ELR (cell line): ENCODE results near the gene MYH1.
"Not testable (repeated sequence)": the region's sequence is repeated elsewhere in the genome, so short reads cannot be mapped to it uniquely, and the experiment has no call there.

Experiments used
- DNase-seq: peaks from one replicate; pipeline ENCODE4 v3.0.0-alpha.2; 2015; ENCODE audit warnings: low read depth

MYH1 gene

DNA sequence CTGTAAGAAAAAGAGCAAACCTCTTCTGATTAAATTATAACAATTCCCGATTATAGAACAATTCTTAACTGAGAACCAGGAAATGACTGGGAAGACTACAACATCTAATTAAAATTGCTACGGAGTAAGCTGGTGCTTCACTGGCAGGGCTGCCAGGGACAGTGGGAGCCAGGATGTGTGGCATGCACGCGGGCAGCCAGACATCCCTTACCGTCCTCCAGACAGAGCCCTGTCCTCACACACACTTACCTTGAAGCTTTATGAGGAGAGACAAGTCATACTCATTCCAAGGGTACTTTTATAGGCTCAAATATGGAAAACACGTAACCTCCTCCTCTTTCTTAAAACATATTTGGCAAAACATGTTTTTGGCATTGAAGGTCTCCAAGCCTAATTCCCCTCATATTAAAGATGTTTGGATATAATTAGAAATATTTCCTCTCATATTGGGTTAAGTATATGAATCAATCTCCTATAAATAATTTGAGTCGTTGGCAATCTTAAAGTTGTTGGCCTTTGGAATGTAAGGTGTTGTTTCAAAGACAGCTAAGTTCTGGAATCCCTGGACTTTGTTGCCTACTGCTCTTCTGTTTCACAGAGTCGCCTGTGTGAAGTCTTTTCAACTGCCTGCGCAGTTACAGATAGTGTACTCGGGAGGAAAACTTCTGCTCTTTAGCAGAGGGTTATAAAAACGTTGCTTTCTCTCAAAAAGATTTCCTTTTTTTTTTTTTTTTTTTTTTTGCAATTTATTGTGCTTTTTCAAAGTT is at the start of gene MYH1:
Gene MYH1 (minus strand): TSS at position 272 of the 767 bp plus-strand sequence. CDS start 1,900 bp downstream, outside the sequence.
- no peak for DNase-seq

DNA sequence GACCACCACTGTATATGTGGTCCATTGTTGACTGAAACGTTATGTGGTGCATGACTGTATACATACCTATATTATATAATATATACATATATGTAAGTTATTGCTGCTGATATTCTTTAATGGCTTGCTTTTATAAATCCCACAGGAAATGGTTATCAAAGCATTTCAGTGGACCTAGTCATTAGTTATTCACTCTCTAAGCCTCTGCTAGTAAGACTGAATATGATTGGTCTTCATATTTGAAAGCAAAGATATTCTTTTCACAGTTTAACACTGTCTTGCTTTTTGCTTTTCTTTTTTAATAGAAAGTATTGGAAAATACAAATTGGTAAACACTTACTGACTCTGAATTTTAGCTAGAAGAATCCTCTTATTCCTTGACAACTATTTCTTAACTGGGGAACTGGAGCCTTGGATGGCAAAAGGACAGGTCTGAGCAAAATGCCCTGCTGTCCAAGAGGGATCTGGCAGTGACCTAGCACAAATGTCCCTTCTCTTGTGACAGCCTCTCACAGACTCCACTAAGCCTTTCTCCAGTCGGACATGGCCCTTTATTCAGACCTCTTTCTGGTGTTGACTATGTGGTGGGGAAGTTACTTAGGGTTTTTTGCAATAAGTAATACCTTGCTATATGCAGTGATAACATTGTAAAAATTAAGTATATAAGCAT is 45.8 kb upstream of the MYH1 start:
- no peak for DNase-seq

DNA sequence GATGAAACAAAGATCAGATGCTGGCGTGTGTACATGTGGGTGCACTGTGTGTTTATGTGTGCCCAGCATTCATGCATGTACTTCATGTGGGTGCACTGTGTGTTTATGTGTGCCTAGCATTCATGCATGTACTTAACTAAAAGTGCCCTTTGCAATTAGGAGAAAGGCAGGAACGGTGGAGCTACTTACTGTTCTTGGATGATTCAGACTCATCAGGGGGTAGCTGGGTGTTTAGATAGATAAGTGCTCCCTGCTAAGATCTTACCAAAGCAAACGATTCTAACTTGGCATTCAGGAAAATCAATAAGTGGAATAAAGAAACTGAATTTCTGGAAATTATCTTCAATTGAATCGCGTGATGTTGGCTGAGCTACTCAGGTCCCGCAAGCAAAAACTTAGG is 39.7 kb upstream of the MYH1 start:
- DNase-seq, result no peak

DNA sequence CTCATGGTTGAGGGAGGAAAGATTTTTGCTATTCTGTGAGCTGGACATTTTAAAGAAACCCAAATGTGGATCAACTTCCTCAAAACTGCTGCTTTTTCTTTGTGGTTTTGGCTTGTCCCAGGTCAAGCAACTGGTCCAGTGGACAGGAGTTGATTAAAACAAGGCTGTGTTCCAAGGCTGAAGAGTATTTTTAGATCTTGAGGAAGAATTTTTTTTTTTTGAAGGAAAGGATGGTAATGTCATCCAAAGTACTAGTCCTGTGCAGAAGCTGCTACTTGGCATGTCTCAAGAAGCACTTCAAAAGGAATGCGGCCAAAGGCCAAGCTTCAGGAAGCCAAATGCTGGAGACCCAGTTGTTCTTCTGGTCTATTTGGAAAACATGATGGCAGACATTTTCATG is 39.1 kb upstream of the MYH1 start:
- DNase-seq, result no peak

DNA sequence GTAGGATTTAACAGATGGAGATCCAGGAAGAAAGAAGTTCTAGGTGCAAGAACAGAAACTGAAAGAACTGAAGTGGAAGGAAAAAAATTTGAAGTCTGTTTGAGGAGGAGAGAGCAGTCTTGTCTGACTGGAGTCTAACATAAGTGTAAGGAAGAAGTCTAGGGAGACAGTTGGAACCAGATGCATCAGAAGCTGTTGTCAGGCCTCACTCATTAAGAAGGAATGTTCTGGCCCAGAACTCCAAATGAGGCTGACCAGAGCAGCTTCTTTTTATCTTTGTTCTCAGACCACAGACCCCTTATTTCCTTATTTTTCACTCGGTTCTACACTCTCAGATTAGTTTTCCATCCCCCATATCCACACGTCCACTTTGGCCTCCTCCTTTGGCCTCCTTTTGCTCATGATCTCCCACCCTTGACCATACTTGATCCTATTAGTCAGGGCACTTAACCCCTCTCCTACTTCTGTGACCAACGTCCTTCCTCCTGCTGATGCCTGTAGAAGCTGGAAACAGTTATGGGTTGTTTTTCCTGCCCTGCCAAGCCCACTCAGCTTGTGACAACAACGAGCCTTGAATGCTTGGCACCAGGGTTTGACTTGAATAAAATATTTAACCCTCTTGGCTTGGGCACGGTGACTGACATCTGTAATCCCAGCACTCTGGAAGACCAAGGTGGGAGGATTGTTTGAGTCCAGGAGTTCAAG is 38.1 kb upstream of the MYH1 start:
- no peak for DNase-seq

DNA sequence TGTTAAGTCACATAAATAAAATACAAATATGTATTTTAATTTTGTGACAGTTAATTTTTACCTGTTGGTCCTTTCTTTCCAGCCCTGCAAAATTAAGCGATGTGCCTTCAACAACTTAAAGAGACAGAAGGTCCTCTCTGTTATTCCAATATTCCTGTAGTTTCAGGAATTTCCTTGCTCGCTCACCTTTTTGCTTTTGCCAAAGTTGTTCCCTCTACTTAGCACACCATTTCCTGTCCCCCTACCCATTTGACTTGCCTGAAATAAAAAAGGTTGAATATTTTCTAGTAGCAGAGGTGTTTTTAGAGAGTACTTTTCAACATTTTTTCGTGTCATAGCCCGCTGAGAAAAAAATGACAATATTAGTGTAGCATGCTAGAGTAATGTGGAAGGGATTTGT is 31.7 kb upstream of the MYH1 start:
- no peak for DNase-seq

GRCh38 chr17:10549096-10549842 is 30.9 kb upstream of the MYH1 start, which contains the start of gene MYH2:
MYH2 (minus strand) TSS chr17:10549658; CDS start chr17:10547920, 1,738 bp downstream.
- no peak for DNase-seq

DNA sequence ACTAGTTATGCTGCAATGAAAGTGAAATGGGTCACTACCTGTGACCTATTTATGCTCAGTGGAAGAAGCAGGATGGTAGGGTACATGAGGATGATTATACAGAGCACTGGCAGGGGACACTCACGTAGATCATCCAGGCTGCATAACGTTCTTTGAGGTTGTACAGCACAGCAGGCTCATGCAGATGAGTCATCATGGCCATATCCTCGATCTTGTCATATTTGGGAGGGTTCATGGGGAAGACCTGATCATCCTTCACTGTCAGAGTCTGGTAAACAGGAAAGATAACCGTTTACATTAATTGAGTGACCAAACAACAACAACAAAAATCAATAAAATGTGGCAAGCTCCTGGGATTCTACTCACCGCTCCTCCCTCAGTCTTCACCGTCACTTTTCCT is 29.0 kb upstream of the MYH1 start:
- DNase-seq, result peak; percentile 8

- DNase-seq, result peak; percentile 48
These were observed 25.1 kb upstream of the MYH1 start for GRCh38 chr17:10543486-10543885.

DNA sequence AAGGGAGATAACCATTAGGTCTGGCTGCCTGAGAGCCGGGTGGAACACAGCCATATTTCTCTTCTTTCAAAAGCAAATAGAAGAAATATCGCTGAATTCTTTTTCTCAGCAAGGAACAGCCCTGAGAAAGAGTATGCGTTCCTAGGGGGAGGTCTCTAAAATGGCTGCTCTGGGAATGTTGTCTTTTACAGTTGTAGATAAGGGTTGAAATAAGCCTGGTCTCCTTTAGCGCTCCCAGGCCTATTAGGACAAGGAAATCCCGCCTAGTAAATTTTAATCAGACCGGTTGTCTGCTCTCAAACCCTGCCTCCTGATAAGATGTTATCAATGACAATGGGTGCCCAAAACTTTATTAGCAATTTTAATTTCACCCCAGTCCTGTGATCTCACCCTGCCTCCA is 22.8 kb upstream of the MYH1 start:
- not testable (repeated sequence) for DNase-seq

- DNase-seq, result no peak
These were observed 13.7 kb upstream of the MYH1 start for GRCh38 chr17:10532026-10532425.

DNA sequence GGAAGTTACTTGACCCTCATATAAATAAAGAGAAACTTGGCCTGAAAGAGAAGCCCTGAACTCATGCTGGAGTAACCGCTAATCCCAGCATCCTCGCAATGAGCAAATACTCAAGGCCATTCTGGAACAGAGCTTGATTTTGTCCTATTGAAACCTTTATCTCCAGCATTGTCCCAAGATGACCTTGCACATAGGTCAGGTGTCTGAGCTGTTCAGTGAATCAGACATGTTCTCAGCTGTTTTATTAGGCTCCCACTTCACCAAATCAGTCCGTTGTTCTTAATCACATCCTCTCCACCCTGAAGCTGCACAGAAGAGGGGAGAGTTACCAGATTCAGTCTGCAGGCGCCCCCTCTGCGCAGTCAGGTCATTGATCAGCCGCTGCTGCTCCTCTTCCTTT is 9.1 kb upstream of the MYH1 start:
- no peak for DNase-seq

DNA sequence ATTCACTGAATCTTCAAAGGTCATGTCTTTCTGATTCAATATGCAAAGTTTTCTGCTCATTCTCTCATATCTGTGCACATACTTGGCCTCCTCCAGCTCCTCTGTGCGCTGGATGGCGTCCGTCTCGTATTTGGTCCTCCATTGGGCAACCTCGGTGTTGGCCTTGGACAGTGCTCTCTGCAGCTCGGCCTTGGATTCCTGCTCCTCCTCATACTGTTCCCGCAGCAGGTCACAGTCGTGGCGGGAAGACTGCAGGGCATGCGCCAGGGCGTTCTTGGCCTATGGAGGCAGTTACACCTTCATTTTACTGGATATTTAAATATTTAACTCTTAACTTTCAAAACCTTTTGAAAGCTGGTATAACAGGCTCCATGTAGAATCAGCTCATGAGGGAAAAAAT is 8.2 kb upstream of the MYH1 start:
- no peak for DNase-seq

GRCh38 chr17:10523064-10523463 is 4.7 kb upstream of the MYH1 start:
- no peak for DNase-seq

GRCh38 chr17:10521949-10522348 is 3.6 kb upstream of the MYH1 start:
- DNase-seq, result no peak

DNA sequence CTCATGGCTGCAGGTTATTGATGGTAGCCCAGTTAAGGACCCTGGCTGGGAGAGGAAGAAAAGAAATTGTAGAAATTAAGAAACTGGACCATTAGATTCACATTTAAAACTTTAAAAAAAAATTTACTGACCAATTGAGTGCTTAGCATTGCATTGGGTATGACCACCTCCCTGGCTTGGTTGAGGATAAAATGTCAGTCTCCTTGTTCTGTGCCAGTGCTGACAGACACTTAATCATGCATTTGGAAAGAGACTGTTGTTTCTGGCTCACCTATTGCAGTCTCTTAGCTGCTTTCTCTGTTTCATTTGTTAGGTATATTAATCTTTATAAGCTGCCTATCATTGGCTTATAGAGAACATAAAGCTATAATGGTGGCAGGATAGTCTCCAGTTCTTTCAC is 1.7 kb downstream of the MYH1 start:
- no peak for DNase-seq

GRCh38 chr17:10516065-10516464 is 2.3 kb downstream of the MYH1 start:
- DNase-seq, result no peak

GRCh38 chr17:10513299-10514067 is 4.9 kb downstream of the MYH1 start:
- DNase-seq, result no peak

- no peak for DNase-seq
These were observed 5.5 kb downstream of the MYH1 start for GRCh38 chr17:10512856-10513255.

GRCh38 chr17:10499950-10500349 is 18.4 kb downstream of the MYH1 start:
- DNase-seq, result no peak

GRCh38 chr17:10492004-10492403 is 26.3 kb downstream of the MYH1 start:
- no peak for DNase-seq
